ENCODE data around the gene PAOX. TPM values are rescaled to one million over a fixed set of nuclear protein-coding genes. Genes with fewer than 3 reads are reported as not detected.

The PAOX gene
- total and polyA plus RNA-seq, 2 experiments from 2014 or later: 4.1 to 8.7 TPM

DNA sequence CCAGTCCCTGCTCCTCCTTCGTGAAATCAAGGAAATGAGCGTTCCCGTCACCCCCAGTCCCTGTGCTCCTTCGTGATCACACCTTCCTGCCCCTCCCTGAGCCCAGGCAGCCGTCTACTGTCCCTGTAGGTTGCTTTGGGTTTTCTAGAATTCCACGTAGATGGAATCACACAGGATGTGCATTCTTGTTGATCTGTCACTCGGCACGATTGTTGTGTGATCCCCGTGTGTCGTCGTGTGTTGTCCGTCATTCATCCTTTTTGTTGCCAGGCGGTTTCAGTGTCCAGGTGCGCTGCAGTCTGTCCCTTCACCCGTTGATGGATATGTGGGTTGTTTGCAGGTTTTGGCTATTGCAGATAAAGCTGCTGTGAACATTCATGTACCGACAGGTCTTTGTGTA lies 24.3 kb downstream of the PAOX start:
- no peak for DNase-seq (ENCODE audit: low spot score)
- ATAC-seq: no peak
- peaks cover 32% of the 10 kb centered on the region for H4K20me1 ChIP-seq (replicated peaks; ENCODE audit: insufficient read depth)
- no peaks in the 10 kb centered on the region for H3K9me2 ChIP-seq (ENCODE audit: insufficient read depth)
- H3F3A ChIP-seq (replicated peaks; ENCODE audit: low read depth): no peaks in the 10 kb centered on the region
- H3K36me3 ChIP-seq (ENCODE audit: insufficient read depth): peaks cover 5% of the 10 kb centered on the region
- H3K4me1 ChIP-seq (ENCODE audit: insufficient read depth): no peaks in the 10 kb centered on the region
- Mint-ChIP-seq H3K27ac (no peak overlapping the region), H3K27me3 (ENCODE audit: insufficient read depth, low read depth, poor library complexity) (peaks cover 6% of the 10 kb centered on the region), H3K4me1 (no peaks in the 10 kb centered on the region), H3K36me3 (ENCODE audit: low read depth) (peaks cover 79% of the 10 kb centered on the region), H3K9me3 (no peaks in the 10 kb centered on the region), H3K4me3 (no peak overlapping the region)
- H3K4me3 ChIP-seq: no peak overlapping the region
- H3K27ac ChIP-seq (ENCODE audit: low read depth): no peak overlapping the region
- no peak overlapping the region for H3K4me2 ChIP-seq
- TF ChIP-seq, protein P1, sequence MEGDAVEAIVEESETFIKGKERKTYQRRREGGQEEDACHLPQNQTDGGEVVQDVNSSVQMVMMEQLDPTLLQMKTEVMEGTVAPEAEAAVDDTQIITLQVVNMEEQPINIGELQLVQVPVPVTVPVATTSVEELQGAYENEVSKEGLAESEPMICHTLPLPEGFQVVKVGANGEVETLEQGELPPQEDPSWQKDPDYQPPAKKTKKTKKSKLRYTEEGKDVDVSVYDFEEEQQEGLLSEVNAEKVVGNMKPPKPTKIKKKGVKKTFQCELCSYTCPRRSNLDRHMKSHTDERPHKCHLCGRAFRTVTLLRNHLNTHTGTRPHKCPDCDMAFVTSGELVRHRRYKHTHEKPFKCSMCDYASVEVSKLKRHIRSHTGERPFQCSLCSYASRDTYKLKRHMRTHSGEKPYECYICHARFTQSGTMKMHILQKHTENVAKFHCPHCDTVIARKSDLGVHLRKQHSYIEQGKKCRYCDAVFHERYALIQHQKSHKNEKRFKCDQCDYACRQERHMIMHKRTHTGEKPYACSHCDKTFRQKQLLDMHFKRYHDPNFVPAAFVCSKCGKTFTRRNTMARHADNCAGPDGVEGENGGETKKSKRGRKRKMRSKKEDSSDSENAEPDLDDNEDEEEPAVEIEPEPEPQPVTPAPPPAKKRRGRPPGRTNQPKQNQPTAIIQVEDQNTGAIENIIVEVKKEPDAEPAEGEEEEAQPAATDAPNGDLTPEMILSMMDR (conservative IDR thresholded peaks at IDR 0.05; ENCODE audit: low read depth in 2 of 2): no peak
- TF ChIP-seq JUNB (IDR thresholded peaks at IDR 0.05; ENCODE audit: unreplicated experiment) (no peak), STAT1 (IDR thresholded peaks at IDR 0.05; ENCODE audit: unreplicated experiment) (no peak), EZH2 (IDR thresholded peaks at IDR 0.05; ENCODE audit: low read depth, unreplicated experiment) (no peak), ZNF114 (CRISPR knock-in tag; IDR thresholded peaks at IDR 0.05) (no peak), NANOG (IDR thresholded peaks at IDR 0.05; ENCODE audit: borderline replicate concordance) (no peak), ZNF331 (CRISPR knock-in tag; IDR thresholded peaks at IDR 0.05; ENCODE audit: low read depth) (no peak), POLR2AphosphoS5 (IDR thresholded peaks at IDR 0.05; ENCODE audit: low read depth) (no peak), CREB1 (CRISPR knock-in tag; IDR thresholded peaks at IDR 0.05; ENCODE audit: low read depth) (no peak), EZH2phosphoT487 (IDR thresholded peaks at IDR 0.05; ENCODE audit: unreplicated experiment) (no peak)
- TF ChIP-seq, protein P2, sequence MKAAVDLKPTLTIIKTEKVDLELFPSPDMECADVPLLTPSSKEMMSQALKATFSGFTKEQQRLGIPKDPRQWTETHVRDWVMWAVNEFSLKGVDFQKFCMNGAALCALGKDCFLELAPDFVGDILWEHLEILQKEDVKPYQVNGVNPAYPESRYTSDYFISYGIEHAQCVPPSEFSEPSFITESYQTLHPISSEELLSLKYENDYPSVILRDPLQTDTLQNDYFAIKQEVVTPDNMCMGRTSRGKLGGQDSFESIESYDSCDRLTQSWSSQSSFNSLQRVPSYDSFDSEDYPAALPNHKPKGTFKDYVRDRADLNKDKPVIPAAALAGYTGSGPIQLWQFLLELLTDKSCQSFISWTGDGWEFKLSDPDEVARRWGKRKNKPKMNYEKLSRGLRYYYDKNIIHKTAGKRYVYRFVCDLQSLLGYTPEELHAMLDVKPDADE (IDR thresholded peaks at IDR 0.05): no peak
- TF ChIP-seq, protein P3, sequence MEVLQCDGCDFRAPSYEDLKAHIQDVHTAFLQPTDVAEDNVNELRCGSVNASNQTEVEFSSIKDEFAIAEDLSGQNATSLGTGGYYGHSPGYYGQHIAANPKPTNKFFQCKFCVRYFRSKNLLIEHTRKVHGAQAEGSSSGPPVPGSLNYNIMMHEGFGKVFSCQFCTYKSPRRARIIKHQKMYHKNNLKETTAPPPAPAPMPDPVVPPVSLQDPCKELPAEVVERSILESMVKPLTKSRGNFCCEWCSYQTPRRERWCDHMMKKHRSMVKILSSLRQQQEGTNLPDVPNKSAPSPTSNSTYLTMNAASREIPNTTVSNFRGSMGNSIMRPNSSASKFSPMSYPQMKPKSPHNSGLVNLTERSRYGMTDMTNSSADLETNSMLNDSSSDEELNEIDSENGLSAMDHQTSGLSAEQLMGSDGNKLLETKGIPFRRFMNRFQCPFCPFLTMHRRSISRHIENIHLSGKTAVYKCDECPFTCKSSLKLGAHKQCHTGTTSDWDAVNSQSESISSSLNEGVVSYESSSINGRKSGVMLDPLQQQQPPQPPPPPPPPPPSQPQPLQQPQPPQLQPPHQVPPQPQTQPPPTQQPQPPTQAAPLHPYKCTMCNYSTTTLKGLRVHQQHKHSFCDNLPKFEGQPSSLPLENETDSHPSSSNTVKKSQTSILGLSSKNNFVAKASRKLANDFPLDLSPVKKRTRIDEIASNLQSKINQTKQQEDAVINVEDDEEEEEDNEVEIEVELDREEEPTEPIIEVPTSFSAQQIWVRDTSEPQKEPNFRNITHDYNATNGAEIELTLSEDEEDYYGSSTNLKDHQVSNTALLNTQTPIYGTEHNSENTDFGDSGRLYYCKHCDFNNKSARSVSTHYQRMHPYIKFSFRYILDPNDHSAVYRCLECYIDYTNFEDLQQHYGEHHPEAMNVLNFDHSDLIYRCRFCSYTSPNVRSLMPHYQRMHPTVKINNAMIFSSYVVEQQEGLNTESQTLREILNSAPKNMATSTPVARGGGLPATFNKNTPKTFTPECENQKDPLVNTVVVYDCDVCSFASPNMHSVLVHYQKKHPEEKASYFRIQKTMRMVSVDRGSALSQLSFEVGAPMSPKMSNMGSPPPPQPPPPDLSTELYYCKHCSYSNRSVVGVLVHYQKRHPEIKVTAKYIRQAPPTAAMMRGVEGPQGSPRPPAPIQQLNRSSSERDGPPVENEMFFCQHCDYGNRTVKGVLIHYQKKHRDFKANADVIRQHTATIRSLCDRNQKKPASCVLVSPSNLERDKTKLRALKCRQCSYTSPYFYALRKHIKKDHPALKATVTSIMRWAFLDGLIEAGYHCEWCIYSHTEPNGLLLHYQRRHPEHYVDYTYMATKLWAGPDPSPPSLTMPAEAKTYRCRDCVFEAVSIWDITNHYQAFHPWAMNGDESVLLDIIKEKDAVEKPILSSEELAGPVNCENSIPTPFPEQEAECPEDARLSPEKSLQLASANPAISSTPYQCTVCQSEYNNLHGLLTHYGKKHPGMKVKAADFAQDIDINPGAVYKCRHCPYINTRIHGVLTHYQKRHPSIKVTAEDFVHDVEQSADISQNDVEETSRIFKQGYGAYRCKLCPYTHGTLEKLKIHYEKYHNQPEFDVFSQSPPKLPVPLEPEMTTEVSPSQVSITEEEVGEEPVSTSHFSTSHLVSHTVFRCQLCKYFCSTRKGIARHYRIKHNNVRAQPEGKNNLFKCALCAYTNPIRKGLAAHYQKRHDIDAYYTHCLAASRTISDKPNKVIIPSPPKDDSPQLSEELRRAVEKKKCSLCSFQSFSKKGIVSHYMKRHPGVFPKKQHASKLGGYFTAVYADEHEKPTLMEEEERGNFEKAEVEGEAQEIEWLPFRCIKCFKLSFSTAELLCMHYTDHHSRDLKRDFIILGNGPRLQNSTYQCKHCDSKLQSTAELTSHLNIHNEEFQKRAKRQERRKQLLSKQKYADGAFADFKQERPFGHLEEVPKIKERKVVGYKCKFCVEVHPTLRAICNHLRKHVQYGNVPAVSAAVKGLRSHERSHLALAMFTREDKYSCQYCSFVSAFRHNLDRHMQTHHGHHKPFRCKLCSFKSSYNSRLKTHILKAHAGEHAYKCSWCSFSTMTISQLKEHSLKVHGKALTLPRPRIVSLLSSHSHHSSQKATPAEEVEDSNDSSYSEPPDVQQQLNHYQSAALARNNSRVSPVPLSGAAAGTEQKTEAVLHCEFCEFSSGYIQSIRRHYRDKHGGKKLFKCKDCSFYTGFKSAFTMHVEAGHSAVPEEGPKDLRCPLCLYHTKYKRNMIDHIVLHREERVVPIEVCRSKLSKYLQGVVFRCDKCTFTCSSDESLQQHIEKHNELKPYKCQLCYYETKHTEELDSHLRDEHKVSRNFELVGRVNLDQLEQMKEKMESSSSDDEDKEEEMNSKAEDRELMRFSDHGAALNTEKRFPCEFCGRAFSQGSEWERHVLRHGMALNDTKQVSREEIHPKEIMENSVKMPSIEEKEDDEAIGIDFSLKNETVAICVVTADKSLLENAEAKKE (CRISPR knock-in tag; IDR thresholded peaks at IDR 0.05): no peak
- TF ChIP-seq, protein P4, sequence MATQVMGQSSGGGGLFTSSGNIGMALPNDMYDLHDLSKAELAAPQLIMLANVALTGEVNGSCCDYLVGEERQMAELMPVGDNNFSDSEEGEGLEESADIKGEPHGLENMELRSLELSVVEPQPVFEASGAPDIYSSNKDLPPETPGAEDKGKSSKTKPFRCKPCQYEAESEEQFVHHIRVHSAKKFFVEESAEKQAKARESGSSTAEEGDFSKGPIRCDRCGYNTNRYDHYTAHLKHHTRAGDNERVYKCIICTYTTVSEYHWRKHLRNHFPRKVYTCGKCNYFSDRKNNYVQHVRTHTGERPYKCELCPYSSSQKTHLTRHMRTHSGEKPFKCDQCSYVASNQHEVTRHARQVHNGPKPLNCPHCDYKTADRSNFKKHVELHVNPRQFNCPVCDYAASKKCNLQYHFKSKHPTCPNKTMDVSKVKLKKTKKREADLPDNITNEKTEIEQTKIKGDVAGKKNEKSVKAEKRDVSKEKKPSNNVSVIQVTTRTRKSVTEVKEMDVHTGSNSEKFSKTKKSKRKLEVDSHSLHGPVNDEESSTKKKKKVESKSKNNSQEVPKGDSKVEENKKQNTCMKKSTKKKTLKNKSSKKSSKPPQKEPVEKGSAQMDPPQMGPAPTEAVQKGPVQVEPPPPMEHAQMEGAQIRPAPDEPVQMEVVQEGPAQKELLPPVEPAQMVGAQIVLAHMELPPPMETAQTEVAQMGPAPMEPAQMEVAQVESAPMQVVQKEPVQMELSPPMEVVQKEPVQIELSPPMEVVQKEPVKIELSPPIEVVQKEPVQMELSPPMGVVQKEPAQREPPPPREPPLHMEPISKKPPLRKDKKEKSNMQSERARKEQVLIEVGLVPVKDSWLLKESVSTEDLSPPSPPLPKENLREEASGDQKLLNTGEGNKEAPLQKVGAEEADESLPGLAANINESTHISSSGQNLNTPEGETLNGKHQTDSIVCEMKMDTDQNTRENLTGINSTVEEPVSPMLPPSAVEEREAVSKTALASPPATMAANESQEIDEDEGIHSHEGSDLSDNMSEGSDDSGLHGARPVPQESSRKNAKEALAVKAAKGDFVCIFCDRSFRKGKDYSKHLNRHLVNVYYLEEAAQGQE (IDR thresholded peaks at IDR 0.05; ENCODE audit: unreplicated experiment): no peak
- H2AFZ ChIP-seq: no peak overlapping the region
- peaks cover 55% of the 10 kb centered on the region for H3K79me2 ChIP-seq (replicated peaks; ENCODE audit: insufficient read depth)
- H3K27me3 ChIP-seq (ENCODE audit: insufficient read depth): no peaks in the 10 kb centered on the region

All from GM23338 (cell line).